Measurements from ENCODE around the gene IL6ST.

Gene IL6ST

DNA sequence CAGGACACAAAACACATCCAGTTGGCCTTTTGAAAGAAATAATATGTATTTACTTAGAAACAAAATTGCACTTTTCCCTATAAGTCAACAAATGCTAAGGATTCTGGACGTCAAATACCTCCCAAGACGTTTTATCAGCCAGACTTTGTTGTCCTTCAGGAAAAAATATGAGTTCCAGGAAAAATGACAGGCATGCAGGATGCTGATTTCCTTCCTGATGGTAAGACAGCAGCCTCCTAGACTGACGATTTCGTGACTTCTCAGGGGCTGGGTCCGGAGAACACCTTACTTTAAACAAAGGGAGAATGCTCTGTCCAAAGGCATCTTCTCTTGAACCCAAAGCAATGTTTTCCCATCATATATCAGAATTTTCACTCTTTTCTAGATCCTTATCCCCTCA is 69.1 kb downstream of the IL6ST start:
- Histone ChIP-seq H3K27ac (ENCODE audit: poor library complexity, severe bottlenecking) (no peak overlapping the region), H3K36me3 (ENCODE audit: low read depth) (no peaks in the 10 kb centered on the region), H3K27me3 (ENCODE audit: insufficient read depth, poor library complexity, severe bottlenecking) (no peaks in the 10 kb centered on the region), H3K4me1 (ENCODE audit: insufficient read depth, poor library complexity, severe bottlenecking) (peaks cover 4% of the 10 kb centered on the region), H3K4me3 (ENCODE audit: severe bottlenecking) (no peak overlapping the region), H3K9me3 (ENCODE audit: severe bottlenecking) (no peaks in the 10 kb centered on the region)
- no peak for DNase-seq (ENCODE audit: low spot score)
- no peak for TF ChIP-seq CTCF (IDR thresholded peaks at IDR 0.05; ENCODE audit: poor library complexity, severe bottlenecking)
- no peak for ATAC-seq (ENCODE audit: low read depth)

GRCh38 chr5:55925181-55925580 is 69.6 kb downstream of the IL6ST start:
- DNase-seq (ENCODE audit: low spot score) (no peak), ATAC-seq (ENCODE audit: low read depth) (no peak)
- Histone ChIP-seq H3K27ac (ENCODE audit: poor library complexity, severe bottlenecking) (no peak overlapping the region), H3K27me3 (ENCODE audit: insufficient read depth, poor library complexity, severe bottlenecking) (no peaks in the 10 kb centered on the region), H3K36me3 (ENCODE audit: low read depth) (no peaks in the 10 kb centered on the region), H3K9me3 (ENCODE audit: severe bottlenecking) (no peaks in the 10 kb centered on the region), H3K4me1 (ENCODE audit: insufficient read depth, poor library complexity, severe bottlenecking) (peaks cover 4% of the 10 kb centered on the region), H3K4me3 (ENCODE audit: severe bottlenecking) (no peak overlapping the region)
- TF ChIP-seq CTCF (IDR thresholded peaks at IDR 0.05; ENCODE audit: poor library complexity, severe bottlenecking): no peak

DNA sequence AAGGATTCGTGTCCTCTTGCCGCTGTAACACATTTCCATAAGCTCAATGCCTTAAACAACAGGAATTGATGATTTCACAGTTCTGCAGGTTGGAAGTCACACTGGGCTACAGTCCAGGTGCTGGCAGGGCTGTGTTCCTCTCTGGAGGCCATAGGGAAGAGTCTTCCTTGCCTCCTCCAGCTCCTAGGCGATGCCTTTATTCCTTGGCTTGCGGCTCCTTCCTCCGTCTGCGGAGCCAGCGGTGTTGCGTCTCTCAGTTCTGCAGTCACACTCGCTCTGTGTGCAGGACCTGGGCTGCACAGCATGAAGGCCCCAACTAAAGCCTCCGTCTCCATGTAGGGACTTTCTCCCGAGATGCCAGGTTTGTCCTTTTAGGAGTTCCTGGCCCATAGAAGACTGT is 70.0 kb downstream of the IL6ST start:
- DNase-seq (ENCODE audit: low spot score) (no peak), ATAC-seq (ENCODE audit: low read depth) (no peak)
- Histone ChIP-seq H3K9me3 (ENCODE audit: severe bottlenecking) (no peaks in the 10 kb centered on the region), H3K27me3 (ENCODE audit: insufficient read depth, poor library complexity, severe bottlenecking) (no peaks in the 10 kb centered on the region), H3K4me1 (ENCODE audit: insufficient read depth, poor library complexity, severe bottlenecking) (peaks cover 4% of the 10 kb centered on the region), H3K36me3 (ENCODE audit: low read depth) (no peaks in the 10 kb centered on the region), H3K27ac (ENCODE audit: poor library complexity, severe bottlenecking) (no peak overlapping the region), H3K4me3 (ENCODE audit: severe bottlenecking) (no peak overlapping the region)
- TF ChIP-seq CTCF (IDR thresholded peaks at IDR 0.05; ENCODE audit: poor library complexity, severe bottlenecking): no peak

GRCh38 chr5:55923865-55924500 is 70.8 kb downstream of the IL6ST start:
- no peaks in the 10 kb centered on the region for H3K27me3 ChIP-seq (ENCODE audit: insufficient read depth, poor library complexity, severe bottlenecking)
- no peaks in the 10 kb centered on the region for H3K9me3 ChIP-seq (ENCODE audit: severe bottlenecking)
- ATAC-seq (ENCODE audit: low read depth): no peak
- TF ChIP-seq CTCF (IDR thresholded peaks at IDR 0.05; ENCODE audit: poor library complexity, severe bottlenecking): no peak
- H3K4me1 ChIP-seq (ENCODE audit: insufficient read depth, poor library complexity, severe bottlenecking): peaks cover 4% of the 10 kb centered on the region
- H3K4me3 ChIP-seq (ENCODE audit: severe bottlenecking): no peak overlapping the region
- H3K36me3 ChIP-seq (ENCODE audit: low read depth): no peaks in the 10 kb centered on the region
- no peak overlapping the region for H3K27ac ChIP-seq (ENCODE audit: poor library complexity, severe bottlenecking)
- DNase-seq (ENCODE audit: low spot score): no peak

- TF ChIP-seq CTCF (IDR thresholded peaks at IDR 0.05; ENCODE audit: poor library complexity, severe bottlenecking): no peak
- DNase-seq (ENCODE audit: low spot score): no peak
- Histone ChIP-seq H3K36me3 (ENCODE audit: low read depth) (no peaks in the 10 kb centered on the region), H3K27ac (ENCODE audit: poor library complexity, severe bottlenecking) (no peak overlapping the region), H3K9me3 (ENCODE audit: severe bottlenecking) (no peaks in the 10 kb centered on the region), H3K4me1 (ENCODE audit: insufficient read depth, poor library complexity, severe bottlenecking) (peaks cover 4% of the 10 kb centered on the region), H3K4me3 (ENCODE audit: severe bottlenecking) (no peak overlapping the region), H3K27me3 (ENCODE audit: insufficient read depth, poor library complexity, severe bottlenecking) (no peaks in the 10 kb centered on the region)
- no peak for ATAC-seq (ENCODE audit: low read depth)
Measured at GRCh38 chr5:55923177-55923771, 71.5 kb downstream of the IL6ST start.

All from RWPE2 (cell line).